HG02840 (cell line): Measurements from ENCODE around the gene FAM20C.

ENCODE experiments used
- ATAC-seq: cut with Tn5 transposase; IDR thresholded peaks from one replicate; pipeline ENCODE4 v1.9.1; 2021; ENCODE audit warnings: mild to moderate bottlenecking, moderate library complexity, moderate number of reproducible peaks; ENCODE audit not compliant: unreplicated experiment, low FRiP score

The FAM20C gene

GRCh38 chr7:265192-265997, 73.0 kb downstream of the FAM20C start:
- no peak for ATAC-seq

GRCh38 chr7:265998-266850, 73.9 kb downstream of the FAM20C start:
- ATAC-seq = no peak

GRCh38 chr7:266851-267840, 74.8 kb downstream of the FAM20C start:
- ATAC-seq = no peak

- no peak for ATAC-seq
Measured at GRCh38 chr7:268991-269390, 76.6 kb downstream of the FAM20C start.

- ATAC-seq = no peak
Measured at GRCh38 chr7:269721-270120, 77.3 kb downstream of the FAM20C start.

GRCh38 chr7:270351-270983, 78.1 kb downstream of the FAM20C start:
- no peak for ATAC-seq

- no peak for ATAC-seq
Measured at GRCh38 chr7:271266-272107, 79.1 kb downstream of the FAM20C start.

- no peak for ATAC-seq
Measured at GRCh38 chr7:272108-272615, 79.8 kb downstream of the FAM20C start.

GRCh38 chr7:272631-273030, 80.3 kb downstream of the FAM20C start:
- ATAC-seq = no peak

- ATAC-seq = no peak
Measured at GRCh38 chr7:273327-273726, 81.0 kb downstream of the FAM20C start.

- no peak for ATAC-seq
Measured at GRCh38 chr7:274266-274665, 81.9 kb downstream of the FAM20C start.

GRCh38 chr7:276230-276835, 84.0 kb downstream of the FAM20C start:
- ATAC-seq = no peak

GRCh38 chr7:277228-277627, 84.9 kb downstream of the FAM20C start:
- no peak for ATAC-seq

GRCh38 chr7:278081-278480, 85.7 kb downstream of the FAM20C start:
- ATAC-seq = no peak

GRCh38 chr7:279821-280220, 87.5 kb downstream of the FAM20C start:
- ATAC-seq = no peak

GRCh38 chr7:280461-280860, 88.1 kb downstream of the FAM20C start:
- no peak for ATAC-seq

- no peak for ATAC-seq
Measured at GRCh38 chr7:281637-282036, 89.3 kb downstream of the FAM20C start.

- no peak for ATAC-seq
Measured at GRCh38 chr7:282621-283020, 90.2 kb downstream of the FAM20C start.
